WI38 (cell line): Measurements from ENCODE around the gene TRAK2.
"Not testable (repeated sequence)": the region's sequence is repeated elsewhere in the genome, so short reads cannot be mapped to it uniquely, and the experiment has no call there.

Experiments used
- H3K4me3 ChIP-seq: 2 replicates; pipeline ENCODE4 v1.5.1; 2011; ENCODE audit warnings: low read depth, mild to moderate bottlenecking, control low read depth, low read length
- CTCF ChIP-seq: IDR thresholded peaks from 2 replicates; pipeline ENCODE4 v1.5.1; 2012; ENCODE audit warnings: low read depth, mild to moderate bottlenecking, control low read depth, low read length

TRAK2 gene

GRCh38 chr2:201451292-201452057, at the start of gene TRAK2, which contains the start of gene STRADB:
TRAK2 (minus strand) TSS chr2:201451458; CDS start chr2:201420507, 30,951 bp downstream.
STRADB (plus strand) TSS chr2:201451740; CDS start chr2:201454841, 3,101 bp downstream.
- peak within 1 kb of the TSS; percentile 81 for H3K4me3 ChIP-seq
- no peak for TF ChIP-seq CTCF

GRCh38 chr2:201500534-201500933, 49.3 kb upstream of the TRAK2 start:
- H3K4me3 ChIP-seq = no peak overlapping the region
- no peak for TF ChIP-seq CTCF

- TF ChIP-seq CTCF = no peak
- no peak overlapping the region for H3K4me3 ChIP-seq
These were observed 45.5 kb upstream of the TRAK2 start for GRCh38 chr2:201496785-201497184.

GRCh38 chr2:201490291-201490690, 39.0 kb upstream of the TRAK2 start:
- H3K4me3 ChIP-seq = no peak overlapping the region

GRCh38 chr2:201484805-201485204, 33.5 kb upstream of the TRAK2 start:
- H3K4me3 ChIP-seq = no peak overlapping the region
- TF ChIP-seq CTCF = no peak

More at GRCh38 chr2:201490291-201490690, 39.0 kb upstream of the TRAK2 start:
- no peak for TF ChIP-seq CTCF

- not testable (repeated sequence) for H3K4me3 ChIP-seq
These were observed 32.5 kb upstream of the TRAK2 start for GRCh38 chr2:201483758-201484157.

GRCh38 chr2:201483342-201483741, 32.1 kb upstream of the TRAK2 start:
- TF ChIP-seq CTCF = no peak
- H3K4me3 ChIP-seq = no peak overlapping the region
